Right hindlimb (tissue), 1 donor: ENCODE results near the gene FER.
"Not testable (repeated sequence)": the region's sequence is repeated elsewhere in the genome, so short reads cannot be mapped to it uniquely, and the experiment has no call there.

ENCODE experiments used
- DNase-seq: peaks from one replicate; pipeline ENCODE4 v3.0.0-alpha.2; 2018

The FER gene

DNA sequence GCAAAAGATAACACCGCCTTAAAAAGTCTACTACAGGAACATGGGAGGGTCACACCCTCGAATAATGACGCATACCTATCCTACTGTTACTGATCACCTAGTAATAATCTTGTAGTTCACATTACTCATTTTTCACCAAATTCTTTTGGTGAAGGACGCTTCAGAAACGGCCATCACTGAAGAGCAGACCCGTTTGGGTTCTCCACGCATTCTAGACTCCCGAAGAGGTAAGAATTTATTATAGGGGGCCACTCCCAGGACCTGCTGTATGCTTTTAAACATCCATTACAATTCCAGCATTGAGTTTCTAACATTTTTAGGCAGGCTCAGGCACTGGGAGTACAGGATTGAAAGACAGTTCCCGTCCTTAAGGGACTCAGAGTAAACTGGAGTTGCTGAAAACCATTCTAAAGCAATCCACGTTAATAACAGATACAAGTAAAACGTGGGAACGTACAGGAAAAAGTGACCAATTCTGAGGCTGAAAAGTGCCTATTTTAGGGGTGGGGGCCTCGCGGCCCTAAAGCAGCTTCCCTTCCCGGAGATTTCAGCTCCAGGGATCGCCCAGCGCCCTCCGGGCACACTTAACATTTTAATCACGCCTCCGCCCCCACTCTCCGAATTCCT lies at the start of gene FER:
FER (plus strand) TSS at position 124 of the 627 bp plus-strand sequence. CDS start 50,286 bp downstream, outside the sequence.
- DNase-seq: peak; percentile 31

DNA sequence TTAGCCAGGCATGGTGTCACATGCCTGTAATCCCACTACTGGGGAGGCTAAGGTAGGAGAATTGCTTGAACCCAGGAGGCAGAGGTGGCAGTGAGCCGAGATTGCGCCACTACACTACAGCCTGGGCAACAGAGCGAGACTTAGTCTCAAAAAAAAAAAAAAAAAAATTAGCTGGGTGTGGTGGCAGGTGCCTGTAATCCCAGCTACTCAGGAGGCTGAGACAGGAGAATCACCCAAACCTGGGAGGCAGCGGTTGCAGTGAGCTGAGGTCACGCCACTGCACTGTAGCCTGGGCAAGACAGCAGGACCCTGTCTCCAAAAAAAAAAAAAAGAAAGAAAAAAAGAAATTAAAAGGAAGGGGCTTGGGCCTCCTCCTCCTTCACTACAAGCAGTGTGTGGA lies 47.3 kb upstream of the FER start:
- not testable (repeated sequence) for DNase-seq

DNA sequence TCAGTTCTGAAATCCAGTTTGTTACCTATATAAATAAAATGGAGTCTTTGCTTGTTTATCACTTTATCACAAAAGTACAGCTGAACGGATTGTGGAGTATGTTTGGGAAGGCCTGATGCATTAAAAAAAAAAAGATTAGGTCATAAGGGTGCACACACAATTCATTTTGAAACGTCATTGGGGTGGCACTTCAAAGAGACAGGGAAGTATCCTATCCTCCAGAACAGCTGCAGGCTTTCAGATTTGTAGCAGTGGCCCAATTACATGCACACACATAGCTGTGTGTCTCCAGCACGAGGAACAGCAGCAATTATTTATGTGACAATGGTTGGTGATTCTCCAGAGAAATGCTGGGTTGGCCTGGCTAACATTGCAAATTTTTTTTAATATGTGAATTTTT lies 46.8 kb upstream of the FER start:
- DNase-seq: no peak

DNA sequence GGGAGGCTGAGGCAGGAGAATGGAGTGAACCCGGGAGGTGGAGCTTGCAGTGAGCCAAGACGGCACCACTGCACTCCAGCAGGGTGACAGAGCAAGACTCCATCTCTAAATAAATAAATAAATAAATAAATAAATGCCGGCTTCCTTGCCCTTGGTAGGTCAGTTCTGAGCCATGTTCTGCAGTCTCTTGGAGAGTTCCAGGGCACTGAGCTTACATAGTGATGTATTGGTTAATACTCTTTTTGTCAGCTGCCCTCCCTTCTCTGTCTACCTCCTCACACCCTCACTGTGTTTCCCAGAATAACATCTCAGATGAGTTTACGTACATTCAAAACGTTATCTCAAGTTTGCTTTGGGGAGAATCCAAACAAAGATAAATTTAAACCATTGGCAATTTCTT lies 45.2 kb upstream of the FER start:
- DNase-seq: no peak

DNA sequence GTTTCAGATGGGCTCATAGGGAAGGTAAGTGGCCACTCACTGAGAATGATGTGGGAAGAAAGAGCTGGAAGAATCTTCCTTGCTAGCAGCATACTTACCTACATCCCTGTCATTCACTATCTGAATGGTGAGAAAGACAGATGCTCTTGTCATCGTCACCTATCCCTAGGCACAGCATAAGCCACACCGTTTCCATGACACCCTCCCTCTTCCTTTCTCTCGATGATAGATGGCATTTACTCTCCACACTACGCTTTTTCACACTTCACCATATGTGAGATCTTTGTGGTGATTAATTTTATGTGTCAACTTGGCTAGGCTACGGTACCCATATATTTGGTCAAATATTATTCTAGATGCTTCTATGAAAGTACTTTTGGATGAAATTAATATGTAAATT lies 44.4 kb upstream of the FER start:
- DNase-seq: no peak

DNA sequence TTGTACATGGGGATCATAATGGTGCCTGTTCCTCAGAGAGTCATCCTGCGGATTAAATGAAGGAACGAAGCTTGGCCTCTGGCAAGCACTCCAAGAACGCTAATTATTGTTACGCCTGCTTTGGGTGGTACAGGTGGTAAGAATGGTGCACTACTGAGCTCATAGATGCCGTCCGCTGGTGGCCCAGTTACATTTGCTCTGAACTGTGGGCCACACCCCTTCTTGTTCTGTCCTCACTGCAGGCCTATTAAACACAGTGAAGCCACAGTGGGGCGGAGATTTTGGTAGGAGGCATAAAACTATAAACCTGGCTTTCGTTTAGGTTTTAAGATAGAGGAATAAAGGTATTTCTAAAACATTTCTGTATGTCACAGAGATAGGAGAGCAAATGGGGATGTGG lies 40.6 kb upstream of the FER start:
- DNase-seq: no peak

DNA sequence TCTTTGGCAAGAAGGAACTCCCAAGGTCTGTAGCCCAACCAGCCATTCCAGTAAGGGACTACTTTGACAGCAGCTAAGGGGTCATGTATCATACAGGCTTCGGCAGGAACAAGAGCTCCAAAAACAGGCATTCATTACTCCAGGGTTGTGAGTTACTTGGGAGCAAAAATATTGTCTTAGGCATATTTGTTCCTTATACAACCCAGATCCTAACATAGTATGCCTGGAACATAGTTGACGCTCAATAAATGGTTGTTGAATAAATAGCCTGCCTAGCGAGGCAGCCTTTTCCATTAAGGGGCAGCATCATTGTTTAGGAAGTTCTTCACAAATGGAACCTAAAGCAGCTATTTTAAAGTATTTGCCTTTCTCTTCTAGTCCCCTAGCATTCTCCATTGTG lies 35.8 kb upstream of the FER start:
- no peak for DNase-seq

DNA sequence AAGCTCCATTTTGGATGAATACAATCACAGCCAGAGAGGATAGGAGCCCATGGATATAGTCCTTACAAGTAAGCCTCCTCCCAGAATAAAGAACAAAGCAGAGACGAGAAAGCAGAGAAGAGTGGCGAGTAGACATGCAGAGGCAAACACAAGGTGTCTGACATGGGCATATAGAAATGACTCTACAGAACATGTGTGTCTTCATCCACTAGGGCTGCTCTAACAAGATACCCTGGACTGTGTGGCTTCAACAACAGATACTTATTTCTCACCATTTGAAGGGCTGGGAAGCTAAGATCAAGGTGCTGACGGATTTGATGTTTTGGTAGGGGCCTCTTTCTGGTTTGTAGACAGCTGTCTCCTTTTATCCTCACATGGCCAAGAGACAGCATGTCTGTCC lies 32.3 kb upstream of the FER start:
- DNase-seq: no peak

DNA sequence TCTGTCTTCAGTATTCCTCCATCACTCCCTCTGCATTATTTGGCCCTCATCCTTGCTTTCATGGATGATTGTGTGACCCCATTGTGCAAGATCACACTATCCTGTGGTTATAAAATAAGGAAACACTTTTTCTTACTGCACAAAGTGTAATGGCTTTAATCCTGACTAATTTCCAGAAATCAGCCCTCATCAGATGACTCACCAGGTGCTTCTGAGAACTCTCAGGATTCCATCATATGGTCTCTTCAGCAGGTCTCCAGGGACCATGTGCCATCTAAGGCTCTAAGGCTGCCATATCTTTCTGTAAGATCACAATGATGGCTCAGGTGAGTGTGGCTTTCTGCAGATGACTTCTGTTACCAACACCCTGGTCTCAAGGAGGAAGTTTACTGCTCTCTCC lies 27.3 kb upstream of the FER start:
- DNase-seq: no peak

DNA sequence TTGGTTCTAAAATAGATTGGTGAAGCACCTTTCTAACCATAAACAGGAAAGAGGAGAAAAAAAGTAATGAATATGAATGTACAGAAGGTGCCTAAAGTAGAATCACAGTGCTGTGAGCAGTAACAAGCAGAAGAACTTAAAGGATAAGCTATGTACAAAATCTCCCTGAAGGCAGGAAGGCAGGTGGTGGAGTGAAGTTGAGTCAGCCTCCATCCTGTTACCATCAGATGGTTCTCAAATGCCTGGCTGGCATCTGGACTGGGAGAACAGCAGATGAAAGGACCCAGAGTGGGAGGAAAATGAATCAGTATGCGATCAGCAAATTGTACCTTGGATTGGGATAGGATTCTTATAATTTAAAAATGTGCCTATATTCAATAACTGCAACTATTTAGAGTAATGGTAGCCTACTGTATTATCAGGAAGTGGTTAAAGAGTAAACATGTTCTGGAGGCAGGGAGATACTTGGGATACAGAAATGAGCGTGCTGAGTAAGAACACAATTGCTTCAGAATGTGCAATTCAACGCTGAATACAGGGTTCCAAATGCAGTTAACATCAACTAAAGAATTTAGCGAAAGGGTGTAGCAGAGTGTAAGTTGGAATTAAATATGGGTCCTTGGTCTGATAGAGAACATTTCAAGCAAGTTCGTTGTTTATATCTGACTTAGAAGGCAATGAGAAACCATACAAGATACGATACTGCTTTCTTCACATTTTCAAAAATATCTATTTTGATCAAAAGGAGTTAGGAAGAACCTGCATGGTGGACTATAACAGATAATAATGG lies 21.1 kb upstream of the FER start:
- no peak for DNase-seq

DNA sequence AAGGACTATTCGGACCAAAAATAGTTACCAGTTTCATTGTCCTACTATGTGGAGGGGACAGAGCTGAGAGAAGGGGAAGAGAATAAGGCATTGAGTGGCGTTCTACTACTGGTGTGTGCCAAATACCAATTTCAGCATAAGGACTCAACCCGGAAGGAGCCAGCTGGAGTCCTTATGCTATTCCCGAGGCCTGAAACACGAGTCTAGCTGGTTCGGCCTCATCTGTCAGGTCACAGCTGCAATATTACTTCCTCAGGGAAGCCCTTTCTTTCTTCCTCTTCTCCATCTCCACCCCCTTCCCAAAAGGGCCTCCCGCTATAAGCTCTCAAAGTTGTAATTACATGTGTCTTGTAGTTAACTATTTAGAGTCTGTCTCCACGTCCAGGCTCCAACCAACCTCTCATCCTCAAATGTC lies 20.5 kb upstream of the FER start:
- DNase-seq: peak; percentile 42

DNA sequence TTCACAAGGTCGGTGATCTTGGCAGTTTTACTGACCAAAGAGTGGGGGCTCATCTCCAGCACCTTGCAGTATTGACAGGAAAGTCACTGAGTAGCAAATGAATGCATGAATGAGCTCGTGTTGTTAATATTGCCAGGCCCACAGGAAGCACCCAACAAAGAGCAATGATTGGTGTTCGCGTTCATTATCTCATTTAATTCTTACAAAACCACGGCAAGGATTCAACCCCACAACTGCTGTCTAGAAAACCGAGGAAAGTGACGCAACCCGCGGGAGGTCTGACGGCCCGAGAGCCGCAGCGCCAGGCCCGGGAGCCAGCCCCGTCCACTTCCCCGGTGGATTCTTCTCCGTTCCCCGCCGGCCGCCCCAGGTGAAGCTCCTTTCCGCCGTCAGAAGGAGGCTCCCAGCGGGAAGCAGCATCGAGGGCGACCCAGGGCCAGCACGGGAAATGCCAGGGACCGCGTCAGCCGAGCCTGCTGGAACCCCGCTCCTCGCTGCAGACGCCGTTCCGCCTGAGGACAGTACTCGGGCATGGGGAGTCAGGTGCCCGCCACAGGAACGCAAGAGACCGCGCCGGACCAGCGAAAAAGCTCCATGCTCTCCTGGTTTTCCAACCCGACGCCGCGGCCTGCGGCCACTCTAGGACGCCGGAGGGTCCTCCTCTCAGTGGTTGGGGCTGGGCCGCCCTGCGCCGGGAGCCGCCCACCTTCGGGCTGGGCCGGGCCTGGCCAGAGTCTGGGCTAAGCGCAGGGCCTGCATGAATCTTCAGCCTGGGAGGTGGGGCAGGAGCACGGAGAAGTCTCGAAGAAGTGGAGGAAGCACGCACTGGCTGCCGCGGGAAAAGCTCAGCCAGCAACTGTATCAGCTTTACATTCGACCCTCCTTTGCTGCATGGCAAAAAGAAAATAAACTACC lies 19.8 kb upstream of the FER start:
- DNase-seq: peak; percentile 96

DNA sequence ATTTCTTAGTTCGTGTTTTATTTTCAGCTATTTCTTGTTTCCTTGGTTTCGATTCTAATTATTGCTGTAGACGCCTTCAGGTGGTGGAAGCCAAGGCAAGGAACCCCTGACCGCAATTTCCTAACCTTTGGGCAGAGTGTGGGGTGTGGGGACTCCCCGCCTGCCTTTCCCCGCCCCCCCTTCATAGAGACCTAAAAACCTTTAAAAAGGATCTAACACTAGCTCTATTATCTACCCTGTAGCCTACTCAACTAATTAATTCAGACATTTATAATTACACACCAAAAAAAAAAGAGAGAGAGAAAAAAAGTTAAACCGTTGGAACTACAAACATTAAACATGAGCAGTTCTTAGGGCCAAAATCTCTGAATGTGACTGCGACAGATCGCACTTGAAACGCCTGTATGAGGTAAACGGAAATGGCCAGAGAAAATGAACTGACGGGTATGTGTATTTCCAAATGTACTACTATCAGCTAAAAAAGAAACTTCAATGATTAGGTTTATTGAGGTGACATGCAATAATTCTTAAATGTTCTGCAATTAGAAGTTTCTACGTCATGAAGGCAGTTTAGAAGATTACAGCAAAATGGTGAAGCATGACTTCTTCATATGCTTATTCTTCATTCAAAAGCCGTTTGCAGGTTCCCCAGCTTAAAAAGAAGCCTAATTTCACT lies 19.0 kb upstream of the FER start:
- DNase-seq: no peak

DNA sequence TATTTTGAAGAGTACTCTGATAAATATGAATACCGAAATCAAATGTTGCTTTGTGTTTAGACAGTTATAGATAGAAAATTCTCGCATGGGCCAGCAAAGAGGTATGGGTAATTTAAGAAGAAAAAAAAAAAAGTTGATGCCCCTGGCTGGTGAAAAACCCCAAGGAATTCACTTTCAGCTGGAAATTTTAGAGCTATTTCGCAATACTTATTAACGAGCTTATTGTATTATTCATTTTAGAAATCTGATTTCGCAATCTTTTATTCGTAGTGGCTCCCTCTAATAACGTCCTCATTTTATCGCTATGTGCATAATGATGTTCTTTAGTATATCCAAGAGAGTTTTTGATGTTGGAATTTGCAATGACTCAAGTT lies 18.5 kb upstream of the FER start:
- DNase-seq: no peak

DNA sequence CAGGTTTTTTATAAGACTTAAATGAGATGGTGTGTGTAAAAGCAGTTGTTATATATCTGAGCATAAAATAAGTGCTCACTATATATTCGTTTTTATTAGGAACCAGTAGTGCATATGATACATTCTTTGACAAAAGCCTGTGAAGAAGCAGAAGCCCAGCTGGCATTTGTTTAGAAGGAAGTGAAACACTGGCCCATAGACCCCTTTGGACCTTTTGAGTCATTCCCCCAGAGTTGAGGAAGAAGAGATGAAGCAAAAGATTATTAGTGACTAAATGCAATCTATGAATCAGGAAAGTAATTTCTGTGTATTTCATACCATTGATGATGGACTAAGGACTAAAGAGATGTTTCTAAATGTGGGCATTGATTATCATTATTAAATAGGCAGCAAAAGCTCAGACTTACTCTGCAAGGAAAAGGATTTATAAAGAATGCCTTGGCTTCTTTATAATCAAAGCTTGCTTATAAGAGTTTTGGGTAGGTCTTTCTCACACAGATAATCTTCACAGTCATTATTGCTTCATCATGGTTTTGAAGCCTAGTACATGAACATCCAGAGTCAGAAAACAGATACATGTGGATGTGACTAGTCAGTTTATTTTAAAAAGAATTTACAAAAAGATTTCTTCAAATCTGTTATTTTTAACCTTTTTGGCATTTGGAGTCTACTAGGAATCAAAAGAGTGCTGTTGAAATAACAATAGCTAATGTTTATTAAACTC lies 16.9 kb upstream of the FER start:
- DNase-seq: no peak

DNA sequence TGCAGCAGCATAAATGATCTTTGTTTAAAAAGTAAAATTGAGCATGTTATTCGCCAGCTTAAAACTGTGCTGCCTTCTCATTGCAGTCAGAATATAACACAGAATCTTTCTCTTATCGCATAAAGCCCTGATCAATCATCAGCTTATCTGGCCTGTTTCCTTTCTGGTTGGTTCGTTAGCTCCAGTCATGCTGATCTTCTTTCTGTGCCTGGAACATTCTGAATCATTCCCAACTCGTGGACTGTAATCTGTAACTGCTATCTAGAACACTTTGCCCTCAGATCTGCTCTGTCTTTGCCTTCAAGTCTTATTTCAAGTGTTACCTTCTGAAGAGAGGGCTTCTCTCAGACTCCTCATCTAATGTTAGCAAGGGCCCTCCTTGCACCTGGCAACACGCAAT lies 11.9 kb upstream of the FER start:
- no peak for DNase-seq

DNA sequence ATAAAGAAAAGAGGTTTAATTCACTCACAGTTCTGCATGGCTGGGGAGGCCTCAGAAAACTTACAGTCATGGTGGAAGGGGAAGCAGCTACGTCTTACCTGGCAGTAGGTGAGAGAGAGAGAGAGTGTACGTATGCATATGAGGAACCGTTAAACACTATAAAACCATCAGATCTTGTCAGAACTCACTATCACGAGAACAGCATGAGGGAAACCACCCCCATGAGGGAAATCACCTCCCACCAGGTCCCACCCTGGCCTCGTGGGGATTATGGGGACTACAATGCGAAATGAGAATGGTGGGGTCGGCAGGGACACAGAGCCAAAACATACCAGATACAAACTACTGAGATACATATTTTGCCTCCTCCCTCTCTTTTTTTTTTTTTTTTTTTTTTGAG lies 10.8 kb upstream of the FER start:
- DNase-seq: no peak

DNA sequence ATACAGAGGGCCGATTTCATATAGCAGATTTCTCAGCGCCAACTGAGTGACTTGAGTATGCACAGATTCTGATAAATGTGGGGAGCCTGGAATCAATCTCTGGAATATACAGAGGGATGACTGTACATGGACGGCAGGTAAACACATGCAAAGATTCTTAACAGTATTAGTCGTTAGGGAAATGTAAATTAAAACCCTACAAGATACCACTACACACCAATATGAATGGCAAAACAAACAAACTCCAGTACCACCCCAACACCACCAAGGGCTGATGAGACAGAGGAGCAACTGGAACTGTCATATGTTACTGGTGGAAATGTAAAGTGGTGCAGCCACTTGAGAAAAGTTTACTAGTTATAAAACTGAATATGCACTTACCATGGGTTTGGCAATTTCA lies 8.3 kb upstream of the FER start:
- DNase-seq: no peak

DNA sequence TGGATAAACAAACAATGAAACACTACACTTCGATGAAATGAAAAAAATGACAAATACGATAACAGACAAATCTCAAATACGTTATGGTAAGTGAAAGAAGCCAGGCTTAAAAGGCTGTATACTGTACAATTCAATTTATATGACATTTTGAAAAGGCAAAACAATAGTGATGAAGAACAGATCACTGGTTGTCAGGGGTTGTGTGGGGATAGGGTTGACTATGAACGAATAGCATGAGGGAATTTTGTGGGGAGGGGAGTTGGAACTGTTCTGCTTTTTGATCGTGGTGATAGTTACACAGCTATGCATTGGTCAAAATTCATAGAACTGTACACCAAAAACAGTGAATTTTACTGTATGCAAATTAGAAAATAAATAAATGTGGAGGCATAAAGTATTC lies 7.8 kb upstream of the FER start:
- no peak for DNase-seq

DNA sequence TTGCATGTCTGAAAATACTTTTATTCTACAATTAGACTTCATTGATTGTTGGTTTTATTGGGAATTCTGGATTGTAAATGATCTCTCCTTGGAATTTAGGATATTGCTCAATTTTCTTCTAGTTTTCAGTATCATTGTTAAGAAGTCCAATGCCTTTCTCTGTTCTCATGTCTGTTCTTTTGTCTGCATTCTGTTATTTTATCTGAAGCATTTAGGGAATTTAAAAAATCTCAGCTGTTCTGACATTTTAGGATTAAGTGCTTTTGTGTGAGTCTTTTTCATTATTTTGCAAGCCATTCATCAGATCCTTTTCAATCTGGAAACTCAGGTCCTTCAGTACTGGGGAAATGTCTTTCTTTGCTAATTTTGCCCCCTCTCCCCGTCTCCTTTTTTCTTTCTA lies 4.4 kb upstream of the FER start:
- DNase-seq: no peak

DNA sequence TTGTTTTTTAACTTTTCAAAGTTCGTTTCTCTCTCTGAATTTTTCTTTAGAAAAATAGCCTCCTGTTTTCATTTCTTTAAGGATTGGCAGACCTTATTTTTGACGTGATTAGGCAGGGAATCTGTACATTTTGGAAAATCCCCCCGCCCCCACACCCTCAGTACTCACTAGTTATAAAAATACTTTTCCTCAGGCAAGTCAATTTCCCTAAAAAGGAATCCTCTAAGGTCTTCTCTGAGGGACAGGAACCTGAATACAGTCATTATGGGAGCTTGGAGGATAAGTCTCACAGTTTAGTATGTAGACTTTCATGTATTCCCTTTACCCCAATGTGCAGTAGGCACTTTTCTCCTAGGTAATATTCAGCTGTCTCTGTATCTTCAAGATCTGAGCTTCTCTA lies 3.9 kb upstream of the FER start:
- no peak for DNase-seq

DNA sequence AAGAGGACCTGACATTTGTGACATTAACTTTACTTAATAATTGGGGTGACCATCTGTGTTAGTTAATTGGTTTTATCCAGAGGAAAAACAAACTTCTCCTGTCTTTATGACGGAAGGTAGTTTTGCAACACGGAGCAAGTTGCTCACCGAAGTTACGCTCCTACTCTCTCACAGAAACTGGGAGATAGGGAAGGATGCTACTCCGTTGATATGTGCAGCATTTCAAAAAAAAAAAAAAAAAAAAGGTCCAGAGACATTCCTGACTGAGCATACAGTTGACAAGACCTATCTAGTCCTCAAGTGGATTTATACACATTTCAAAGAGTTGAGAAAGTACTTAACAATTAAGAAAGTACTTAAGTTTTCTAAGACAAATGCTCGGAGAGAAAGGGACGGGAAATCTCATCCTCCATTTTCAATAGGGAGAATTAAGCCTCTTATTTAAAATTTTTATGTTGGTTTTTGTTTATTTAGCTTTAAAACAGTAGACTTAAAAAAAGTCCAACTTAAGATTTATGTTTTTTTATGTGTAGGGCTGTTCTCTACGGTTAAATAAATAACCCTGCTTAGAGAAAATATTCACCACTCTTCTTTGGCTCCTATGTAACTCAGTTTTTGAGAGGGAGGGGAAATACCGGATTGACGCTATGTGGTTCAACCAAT lies 455 bp upstream of the FER start:
- DNase-seq: no peak
